Stimulated activated naive B cell treated with anti-CD40 and anti-IgM and Interleukin-4, amounts not matched to agents 10 μg/mL and 1 μg/mL and 100 μg/mL, for 72 hours (primary cell): ENCODE data around the gene CRIP2.

Experiments used
- ATAC-seq, 2 donors: fragments of 150-1000 bp; cut with Tn5 transposase; replicated peaks; 2 replicates each; pipeline ENCODE4 v1.10.0; 2021; ENCODE audit warnings: moderate library complexity in 1 of 2
- DNase-seq: peaks from one replicate; pipeline ENCODE4 v3.0.0; 2021
- H3K27ac Mint-ChIP-seq: one replicate; pipeline ENCODE4 v1.8.0; 2022; ENCODE audit warnings: mild to moderate bottlenecking, mixed read lengths
- H3K27me3 Mint-ChIP-seq, 2 donors: one replicate each; pipeline ENCODE4 v1.8.0; 2022; ENCODE audit warnings: mixed read lengths in 2 of 2
- H3K36me3 Mint-ChIP-seq, 2 donors: one replicate each; pipeline ENCODE4 v1.8.0; 2022; ENCODE audit warnings: mixed read lengths in 2 of 2, mild to moderate bottlenecking in 1 of 2
- H3K4me1 Mint-ChIP-seq, 2 donors: one replicate each; pipeline ENCODE4 v1.8.0; 2022; ENCODE audit warnings: mixed read lengths in 2 of 2, mild to moderate bottlenecking in 1 of 2
- H3K4me3 Mint-ChIP-seq, 2 donors: one replicate each; pipeline ENCODE4 v1.8.0; 2022; ENCODE audit warnings: mild to moderate bottlenecking in 2 of 2, mixed read lengths in 2 of 2, moderate library complexity in 1 of 2
- H3K9me3 Mint-ChIP-seq, 2 donors: one replicate each; pipeline ENCODE4 v1.8.0; 2022; ENCODE audit warnings: mixed read lengths in 2 of 2, mild to moderate bottlenecking in 1 of 2

Gene CRIP2

GRCh38 chr14:105496831-105497591 is 22.4 kb downstream of the CRIP2 start:
- Mint-ChIP-seq H3K4me1 (peaks cover 2 to 7% of the 10 kb centered on the region in 2 donors), H3K27me3 (no peaks in the 10 kb centered on the region), H3K9me3 (no peaks in the 10 kb centered on the region), H3K4me3 (no peak overlapping the region), H3K36me3 (peaks cover 16 to 20% of the 10 kb centered on the region in 2 donors), H3K27ac (no peak overlapping the region)
- DNase-seq (no peak), ATAC-seq (no peak)

- Mint-ChIP-seq H3K27ac (peak overlapping the region; percentile 27), H3K4me3 (no peak overlapping the region), H3K9me3 (no peaks in the 10 kb centered on the region), H3K27me3 (peaks cover 4 to 5% of the 10 kb centered on the region in 2 donors), H3K36me3 (peaks cover 16 to 20% of the 10 kb centered on the region in 2 donors), H3K4me1 (peaks cover 3 to 6% of the 10 kb centered on the region in 2 donors)
- ATAC-seq (no peak), DNase-seq (no peak)
These were observed 23.2 kb downstream of the CRIP2 start for GRCh38 chr14:105497671-105498429.

- ATAC-seq: no peak
- Mint-ChIP-seq H3K4me3 (no peak overlapping the region), H3K27me3 (peaks cover 8 to 10% of the 10 kb centered on the region in 2 donors), H3K9me3 (no peaks in the 10 kb centered on the region), H3K4me1 (peaks cover 5 to 6% of the 10 kb centered on the region in 2 donors), H3K36me3 (peaks cover 13 to 16% of the 10 kb centered on the region in 2 donors), H3K27ac (peak overlapping the region; percentile 31)
- no peak for DNase-seq
These were observed 24.0 kb downstream of the CRIP2 start for GRCh38 chr14:105498430-105499255.

GRCh38 chr14:105499256-105500035 is 24.8 kb downstream of the CRIP2 start:
- no peaks in the 10 kb centered on the region for H3K9me3 Mint-ChIP-seq
- H3K27me3 Mint-ChIP-seq: peaks cover 8 to 11% of the 10 kb centered on the region in 2 donors
- DNase-seq (no peak), ATAC-seq (no peak)
- peak overlapping the region; percentile 47 for H3K27ac Mint-ChIP-seq
- H3K36me3 Mint-ChIP-seq: peaks cover 13 to 16% of the 10 kb centered on the region in 2 donors
- H3K4me3 Mint-ChIP-seq: no peak overlapping the region
- H3K4me1 Mint-ChIP-seq: peaks cover 5 to 6% of the 10 kb centered on the region in 2 donors

- peaks cover 5 to 6% of the 10 kb centered on the region in 2 donors for H3K4me1 Mint-ChIP-seq
- no peak overlapping the region for H3K4me3 Mint-ChIP-seq
- H3K27ac Mint-ChIP-seq: peak overlapping the region; percentile 65
- H3K27me3 Mint-ChIP-seq: peaks cover 8 to 11% of the 10 kb centered on the region in 2 donors
- DNase-seq (no peak), ATAC-seq (no peak)
- H3K9me3 Mint-ChIP-seq: no peaks in the 10 kb centered on the region
- peaks cover 13 to 16% of the 10 kb centered on the region in 2 donors for H3K36me3 Mint-ChIP-seq
These were observed 25.6 kb downstream of the CRIP2 start for GRCh38 chr14:105500036-105500725.

GRCh38 chr14:105500726-105501101 is 26.1 kb downstream of the CRIP2 start:
- Mint-ChIP-seq H3K9me3 (no peaks in the 10 kb centered on the region), H3K36me3 (peaks cover 13 to 16% of the 10 kb centered on the region in 2 donors), H3K4me1 (peaks cover 5 to 6% of the 10 kb centered on the region in 2 donors), H3K27me3 (peaks cover 8 to 11% of the 10 kb centered on the region in 2 donors), H3K4me3 (no peak overlapping the region), H3K27ac (peak overlapping the region; percentile 65)
- no peak for ATAC-seq
- no peak for DNase-seq

GRCh38 chr14:105501504-105502291 is 27.1 kb downstream of the CRIP2 start:
- Mint-ChIP-seq H3K9me3 (no peaks in the 10 kb centered on the region), H3K4me1 (peaks cover 5 to 6% of the 10 kb centered on the region in 2 donors), H3K27me3 (peaks cover 8 to 11% of the 10 kb centered on the region in 2 donors), H3K4me3 (no peak overlapping the region), H3K36me3 (peaks cover 13 to 16% of the 10 kb centered on the region in 2 donors), H3K27ac (no peak overlapping the region)
- no peak for DNase-seq
- ATAC-seq: no peak

- Mint-ChIP-seq H3K27ac (peak overlapping the region; percentile 10), H3K4me3 (no peak overlapping the region), H3K9me3 (no peaks in the 10 kb centered on the region), H3K36me3 (peaks cover 10 to 16% of the 10 kb centered on the region in 2 donors), H3K4me1 (peaks cover 5 to 6% of the 10 kb centered on the region in 2 donors), H3K27me3 (peaks cover 9 to 18% of the 10 kb centered on the region in 2 donors)
- DNase-seq (no peak), ATAC-seq (no peak)
These were observed 28.1 kb downstream of the CRIP2 start for GRCh38 chr14:105502446-105503295.

GRCh38 chr14:105503296-105503640 is 28.6 kb downstream of the CRIP2 start:
- peaks cover 5 to 6% of the 10 kb centered on the region in 2 donors for H3K4me1 Mint-ChIP-seq
- DNase-seq (no peak), ATAC-seq (no peak)
- peaks cover 5 to 15% of the 10 kb centered on the region in 2 donors for H3K36me3 Mint-ChIP-seq
- peak overlapping the region; percentile 26 for H3K27ac Mint-ChIP-seq
- H3K4me3 Mint-ChIP-seq: no peak overlapping the region
- no peaks in the 10 kb centered on the region for H3K9me3 Mint-ChIP-seq
- peaks cover 14 to 22% of the 10 kb centered on the region in 2 donors for H3K27me3 Mint-ChIP-seq

- H3K4me3 Mint-ChIP-seq: no peak overlapping the region
- no peak overlapping the region for H3K27ac Mint-ChIP-seq
- no peak for ATAC-seq
- H3K9me3 Mint-ChIP-seq: no peaks in the 10 kb centered on the region
- H3K27me3 Mint-ChIP-seq: peaks cover 21 to 27% of the 10 kb centered on the region in 2 donors
- H3K36me3 Mint-ChIP-seq: peaks cover 0 to 8% of the 10 kb centered on the region in 2 donors
- peaks cover 5 to 6% of the 10 kb centered on the region in 2 donors for H3K4me1 Mint-ChIP-seq
- no peak for DNase-seq
These were observed 29.5 kb downstream of the CRIP2 start for GRCh38 chr14:105503935-105504692.

- H3K27me3 Mint-ChIP-seq: peaks cover 21 to 27% of the 10 kb centered on the region in 2 donors
- H3K27ac Mint-ChIP-seq: no peak overlapping the region
- peaks cover 5 to 6% of the 10 kb centered on the region in 2 donors for H3K4me1 Mint-ChIP-seq
- H3K9me3 Mint-ChIP-seq: no peaks in the 10 kb centered on the region
- H3K4me3 Mint-ChIP-seq: no peak overlapping the region
- H3K36me3 Mint-ChIP-seq: peaks cover 0 to 7% of the 10 kb centered on the region in 2 donors
- DNase-seq: no peak
- no peak for ATAC-seq
These were observed 30.5 kb downstream of the CRIP2 start for GRCh38 chr14:105505101-105505500.
